ENCODE results near the gene KSR1.
"Not testable (repeated sequence)": the region's sequence is repeated elsewhere in the genome, so short reads cannot be mapped to it uniquely, and the experiment has no call there.

The KSR1 gene

GRCh38 chr17:27455236-27455913 lies 873 bp upstream of the KSR1 start:
- no peak for DNase-seq

GRCh38 chr17:27456681-27457359 lies 572 bp downstream of the KSR1 start:
- no peak for DNase-seq

- DNase-seq, result no peak
These were observed 1.1 kb downstream of the KSR1 start for GRCh38 chr17:27457360-27457715.

GRCh38 chr17:27457731-27458523 lies 1.7 kb downstream of the KSR1 start:
- DNase-seq, result no peak

- no peak for DNase-seq
These were observed 2.3 kb downstream of the KSR1 start for GRCh38 chr17:27458524-27458908.

- DNase-seq, result no peak
These were observed 3.2 kb downstream of the KSR1 start for GRCh38 chr17:27459433-27459832.

- DNase-seq, result no peak
These were observed 4.0 kb downstream of the KSR1 start for GRCh38 chr17:27460196-27460725.

- no peak for DNase-seq
These were observed 5.1 kb downstream of the KSR1 start for GRCh38 chr17:27461192-27461859.

- DNase-seq, result no peak
These were observed 5.9 kb downstream of the KSR1 start for GRCh38 chr17:27462149-27462548.

- no peak for DNase-seq
These were observed 6.5 kb downstream of the KSR1 start for GRCh38 chr17:27462714-27463113.

- DNase-seq, result no peak
These were observed 7.0 kb downstream of the KSR1 start for GRCh38 chr17:27463235-27463677.

- DNase-seq, result not testable (repeated sequence)
These were observed 7.8 kb downstream of the KSR1 start for GRCh38 chr17:27464019-27464418.

- no peak for DNase-seq
These were observed 8.2 kb downstream of the KSR1 start for GRCh38 chr17:27464431-27464830.

GRCh38 chr17:27465875-27466274 lies 9.6 kb downstream of the KSR1 start:
- DNase-seq, result not testable (repeated sequence)

- no peak for DNase-seq
These were observed 10.1 kb downstream of the KSR1 start for GRCh38 chr17:27466376-27466742.

- no peak for DNase-seq
These were observed 10.6 kb downstream of the KSR1 start for GRCh38 chr17:27466743-27467375.

- DNase-seq, result no peak
These were observed 13.0 kb downstream of the KSR1 start for GRCh38 chr17:27469256-27469655.

- DNase-seq, result no peak
These were observed 15.3 kb downstream of the KSR1 start for GRCh38 chr17:27471321-27472269.

- DNase-seq, result no peak
These were observed 17.0 kb downstream of the KSR1 start for GRCh38 chr17:27473190-27473747.

GRCh38 chr17:27473748-27474609 lies 17.7 kb downstream of the KSR1 start:
- no peak for DNase-seq
